H1 (cell line): ENCODE measurements around the gene GAP43. TPM values are rescaled to one million over a fixed set of nuclear protein-coding genes. Genes with fewer than 3 reads are reported as not detected.

Experiments
- ASH2L ChIP-seq: fragments of 200-600, 300-600 bp; sonication (generic); IDR thresholded peaks from one replicate; pipeline ENCODE4 v1.7.1; 2017; ENCODE audit warnings: low read length
- CHD2 ChIP-seq: IDR thresholded peaks from 2 replicates; pipeline ENCODE4 v1.6.1; 2012; ENCODE audit warnings: low read length, improper control_type of control experiment
- CHD7 ChIP-seq: fragments of 300-600 bp; sonication (generic); IDR thresholded peaks from 2 replicates; pipeline ENCODE4 v1.7.1; 2012; ENCODE audit warnings: low read length, moderate library complexity, mild to moderate bottlenecking, inconsistent platforms; ENCODE audit not compliant: insufficient replicate concordance
- CREB1 ChIP-seq: IDR thresholded peaks from 2 replicates; pipeline ENCODE4 v1.6.1; 2012; ENCODE audit warnings: inconsistent platforms
- EGR1 ChIP-seq: IDR thresholded peaks from 2 replicates; pipeline ENCODE4 v1.6.1; 2011; ENCODE audit warnings: low read depth, low read length, borderline replicate concordance
- JUN ChIP-seq: IDR thresholded peaks from 2 replicates; pipeline ENCODE4 v1.6.1; 2011; ENCODE audit warnings: low read depth, mild to moderate bottlenecking, improper control_type of control experiment, low read length
- TAF1 ChIP-seq: IDR thresholded peaks from 2 replicates; pipeline ENCODE4 v1.6.1; 2011; ENCODE audit warnings: mild to moderate bottlenecking, low read depth, low read length
- YY1 ChIP-seq: IDR thresholded peaks from 2 replicates; pipeline ENCODE4 v1.6.1; 2011; ENCODE audit warnings: low read depth, mild to moderate bottlenecking, low read length
- polyA plus RNA-seq, 7 experiments: library from polyadenylated mRNA; depleted of rRNA in 3 of 7; stranded (reverse) in 5 of 7; unstranded in 2 of 7; fragments of >200 nt in 5 of 7; fragments of 200-250 nt in 2 of 7; gene quantifications; 1 replicate in 5 of 7; 2 replicates in 1 of 7; 4 replicates in 1 of 7; pipeline versions ENCODE4 v1.2.1 to v1.2.3, GENCODE V29; 2011 to 2013; ENCODE audit warnings: missing spikeins in 2 of 7, mixed read lengths in 2 of 7
- total RNA-seq: library from RNA; stranded (reverse); fragmentation: NEBNext Ultra II Directional; extraction: Animal tissue kit (Norgen Biotek cat#: 25700); gene quantifications from 2 replicates; pipeline ENCODE4 v1.2.1, GENCODE V29; 2021

Gene GAP43
- total and polyA plus RNA-seq, 2 of the 8 experiments (the other 6 are each of a cell fraction or from before 2014, with no cell fraction given) = 11.2 to 21.9 TPM

DNA sequence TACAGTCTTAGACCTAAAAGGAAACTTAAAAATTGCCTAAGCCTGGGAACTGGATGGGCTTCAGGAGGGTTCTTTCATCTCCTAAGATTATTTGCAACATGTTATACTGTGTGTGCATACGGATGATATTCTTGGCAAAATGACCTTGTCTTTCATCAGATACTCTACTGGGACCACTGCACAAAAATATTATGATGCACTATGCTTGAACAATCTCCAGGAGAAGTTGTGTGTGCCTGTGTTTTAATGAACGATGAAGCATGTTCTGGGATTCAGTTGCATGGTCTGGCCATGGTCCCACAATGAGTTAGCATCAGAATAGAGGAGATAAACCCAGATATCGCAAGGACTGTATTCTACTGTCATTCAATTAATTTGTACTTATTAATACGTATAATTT lies 68.7 kb downstream of the GAP43 start (continued):
- no peak for TF ChIP-seq CHD7
- no peak for TF ChIP-seq ASH2L
- TF ChIP-seq EGR1 = no peak
- TF ChIP-seq TAF1 = no peak
- TF ChIP-seq JUN = no peak
- TF ChIP-seq YY1 = no peak
- TF ChIP-seq CREB1 = no peak
- no peak for TF ChIP-seq CHD2
- TF ChIP-seq, all 59 proteins: peak for 0
